SU-DHL-6 (cell line): Measurements from ENCODE around the gene ABHD4.

Experiments used
- H2AFZ ChIP-seq: fragments of 200-600 bp; sonication (generic); 2 replicates; pipeline ENCODE4 v1.6.1; 2014; ENCODE audit warnings: low read depth, mild to moderate bottlenecking, moderate library complexity, mixed read lengths, antibody characterized with exemption, low read length; ENCODE audit not compliant: severe bottlenecking
- H3F3A ChIP-seq: fragments of 200-600 bp; shearing (Covaris generic); 2 replicates; pipeline ENCODE4 v1.6.0; 2016; ENCODE audit warnings: antibody characterized with exemption, mild to moderate bottlenecking; ENCODE audit not compliant: insufficient read depth
- H3K27ac ChIP-seq: fragments of 200-600 bp; sonication (generic); 2 replicates; pipeline ENCODE4 v1.5.1; 2016; ENCODE audit warnings: low read depth, mild to moderate bottlenecking, low read length, moderate library complexity, mixed read lengths
- H3K27me3 ChIP-seq: fragments of 200-600 bp; sonication (generic), shearing (Covaris generic); 2 replicates; pipeline ENCODE4 v1.6.0; 2014; ENCODE audit warnings: mild to moderate bottlenecking, low read length
- H3K36me3 ChIP-seq: fragments of 200-600 bp; sonication (generic); 2 replicates; pipeline ENCODE4 v1.6.1; 2014; ENCODE audit warnings: mild to moderate bottlenecking, low read length, mixed read lengths
- H3K4me2 ChIP-seq: fragments of 300-600, 200-600 bp; shearing (Covaris generic), sonication (generic); 2 replicates; pipeline ENCODE4 v1.6.0; 2014; ENCODE audit warnings: low read length, low read depth, mild to moderate bottlenecking; ENCODE audit not compliant: poor library complexity, severe bottlenecking
- H3K4me3 ChIP-seq: fragments of 200-600 bp; sonication (generic); 2 replicates; pipeline ENCODE4 v1.5.1; 2014; ENCODE audit warnings: antibody characterized with exemption, low read length, mild to moderate bottlenecking, mixed read lengths; ENCODE audit not compliant: insufficient read depth, poor library complexity, severe bottlenecking
- H3K79me2 ChIP-seq: fragments of 200-600 bp; sonication (generic); 2 replicates; pipeline ENCODE4 v1.6.1; 2014; ENCODE audit warnings: mild to moderate bottlenecking, low read length, moderate library complexity; ENCODE audit not compliant: insufficient read depth
- H3K9ac ChIP-seq: fragments of 200-600 bp; sonication (generic); 2 replicates; pipeline ENCODE4 v1.7.0; 2014; ENCODE audit warnings: mild to moderate bottlenecking, low read length
- H3K9me2 ChIP-seq: fragments of 200-600 bp; sonication (generic); replicated peaks from 2 replicates; pipeline ENCODE4 v1.6.1; 2014; ENCODE audit warnings: low read length; ENCODE audit not compliant: insufficient read depth
- H3K9me3 ChIP-seq: fragments of 200-600 bp; sonication (generic); 2 replicates; pipeline ENCODE4 v1.6.1; 2014; ENCODE audit warnings: low read length, mixed read lengths; ENCODE audit not compliant: insufficient read depth
- H4K20me1 ChIP-seq: fragments of 200-600 bp; sonication (generic); 2 replicates; pipeline ENCODE4 v1.6.1; 2014; ENCODE audit warnings: low read depth, mild to moderate bottlenecking, antibody characterized with exemption, low read length, moderate library complexity, mixed read lengths
- CTCF ChIP-seq: fragments of 200-600 bp; sonication (generic); IDR thresholded peaks from one replicate; pipeline ENCODE4 v1.5.1; 2017; ENCODE audit warnings: antibody characterized with exemption, mild to moderate bottlenecking, low read length, moderate library complexity; ENCODE audit not compliant: insufficient read depth, poor library complexity, severe bottlenecking
- EZH2phosphoT487 ChIP-seq: fragments of 200-600 bp; sonication (generic), shearing (Covaris generic); conservative IDR thresholded peaks from 2 replicates; pipeline ENCODE4 v1.6.1; 2018; ENCODE audit warnings: mild to moderate bottlenecking, antibody characterized with exemption, low read length, moderate library complexity, mixed read lengths

The ABHD4 gene

DNA sequence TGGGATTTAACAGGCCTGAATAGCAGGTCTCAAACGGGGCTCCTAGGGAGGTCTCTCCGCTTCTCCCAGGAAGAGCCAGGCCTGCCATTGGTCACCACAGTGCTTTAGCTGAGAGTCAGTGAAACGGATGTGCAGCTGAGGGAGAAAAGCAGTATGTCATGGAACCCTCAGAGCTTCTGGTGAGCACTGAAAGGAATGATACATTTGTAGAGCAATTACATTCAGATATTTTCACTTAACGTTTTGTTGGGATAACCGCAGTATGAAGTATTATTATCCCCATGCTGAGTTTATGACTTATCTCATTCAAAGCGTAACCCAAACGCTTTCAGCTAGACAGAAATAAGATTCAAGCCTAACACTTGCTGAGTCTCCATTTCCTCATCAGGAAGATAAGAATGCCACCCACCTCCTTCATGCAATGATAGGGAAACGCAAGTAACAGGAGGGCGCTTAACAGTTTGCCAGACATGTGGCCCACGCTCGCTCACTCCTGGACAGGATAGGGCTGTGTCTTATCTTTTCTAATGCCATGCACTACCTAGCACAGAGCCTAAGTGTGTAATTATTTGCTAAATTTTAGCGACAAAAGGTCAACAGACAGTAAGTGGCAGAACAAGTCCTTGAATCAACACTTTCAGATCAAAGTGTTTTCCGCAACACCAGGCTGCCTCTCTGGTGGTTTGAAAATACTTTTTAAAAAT lies 37.3 kb upstream of the ABHD4 start:
- peaks cover 75% of the 10 kb centered on the region for H3F3A ChIP-seq
- no peak for TF ChIP-seq CTCF
- no peak for TF ChIP-seq EZH2phosphoT487

GRCh38 chr14:22561366-22561660 lies 36.8 kb upstream of the ABHD4 start:
- H3K27me3 ChIP-seq, result no peaks in the 10 kb centered on the region
- no peaks in the 10 kb centered on the region for H3K9me3 ChIP-seq
- H3K9me2 ChIP-seq, result no peaks in the 10 kb centered on the region
- H4K20me1 ChIP-seq, result no peaks in the 10 kb centered on the region
- no peaks in the 10 kb centered on the region for H3K36me3 ChIP-seq
- peak overlapping the region; percentile 62 for H3K9ac ChIP-seq
- H2AFZ ChIP-seq, result no peak overlapping the region
- TF ChIP-seq EZH2phosphoT487 (no peak), CTCF (no peak)
- peak overlapping the region; percentile 95 for H3K27ac ChIP-seq
- H3K4me2 ChIP-seq, result peak overlapping the region; percentile 92
- H3F3A ChIP-seq, result peaks cover 80% of the 10 kb centered on the region
- no peak overlapping the region for H3K4me3 ChIP-seq
- H3K79me2 ChIP-seq, result peaks cover 6% of the 10 kb centered on the region; the same call in 1 of the 2 replicates

More for the DNA sequence above, 37.3 kb upstream of the ABHD4 start:
- Histone ChIP-seq H3K9me3 (no peaks in the 10 kb centered on the region), H3K36me3 (no peaks in the 10 kb centered on the region), H4K20me1 (no peaks in the 10 kb centered on the region), H3K79me2 (peaks cover 3% of the 10 kb centered on the region; the same call in 1 of the 2 replicates), H3K27me3 (no peaks in the 10 kb centered on the region), H3K9me2 (no peaks in the 10 kb centered on the region), H3K4me2 (peak overlapping the region; percentile 92), H3K9ac (peak overlapping the region; percentile 62), H3K4me3 (no peak overlapping the region), H2AFZ (no peak overlapping the region), H3K27ac (peak overlapping the region; percentile 95)

- Histone ChIP-seq H3K27ac (peak overlapping the region; percentile 95), H3K9me2 (no peaks in the 10 kb centered on the region), H2AFZ (no peak overlapping the region), H3K36me3 (no peaks in the 10 kb centered on the region), H3K27me3 (no peaks in the 10 kb centered on the region), H3K4me2 (peak overlapping the region; percentile 92), H3K9me3 (no peaks in the 10 kb centered on the region), H4K20me1 (no peaks in the 10 kb centered on the region), H3K9ac (peak overlapping the region; percentile 62), H3F3A (peaks cover 82% of the 10 kb centered on the region), H3K79me2 (peaks cover 7% of the 10 kb centered on the region; the same call in 1 of the 2 replicates), H3K4me3 (no peak overlapping the region)
- TF ChIP-seq CTCF (no peak), EZH2phosphoT487 (no peak)
These were observed 36.2 kb upstream of the ABHD4 start for GRCh38 chr14:22561661-22562579.
